ENCODE measurements around the gene ADAMTSL2.

- TF ChIP-seq REST (IDR thresholded peaks at IDR 0.05; ENCODE audit: insufficient read depth in 1 of 2, low read depth in 2 of 2, low read length in 2 of 2) (no peak), FOXP2 (optimal IDR thresholded peaks at IDR 0.05; ENCODE audit: borderline replicate concordance, extremely low read depth, extremely low read length, insufficient read depth) (no peak), POLR2AphosphoS5 (IDR thresholded peaks at IDR 0.05; ENCODE audit: low read depth, low read length) (no peak), TAF1 (IDR thresholded peaks at IDR 0.05; ENCODE audit: borderline replicate concordance, insufficient read depth, low read length) (no peak), SIN3A (IDR thresholded peaks at IDR 0.05; ENCODE audit: borderline replicate concordance, insufficient read depth, low read length) (no peak)
These were observed 57.5 kb downstream of the ADAMTSL2 start for GRCh38 chr9:133591985-133592384.
